Pons (tissue), 1 donor: ENCODE data around the gene FUT8.
A peak's percentile ranks its signal among the peaks of the same experiment; 100 is the strongest.

Experiments used
- DNase-seq: peaks from one replicate; pipeline ENCODE4 v3.0.0-alpha.2; 2016; ENCODE audit warnings: low spot score

FUT8 gene

GRCh38 chr14:65558363-65558762 is 145.8 kb downstream of the FUT8 start:
- DNase-seq: no peak

DNA sequence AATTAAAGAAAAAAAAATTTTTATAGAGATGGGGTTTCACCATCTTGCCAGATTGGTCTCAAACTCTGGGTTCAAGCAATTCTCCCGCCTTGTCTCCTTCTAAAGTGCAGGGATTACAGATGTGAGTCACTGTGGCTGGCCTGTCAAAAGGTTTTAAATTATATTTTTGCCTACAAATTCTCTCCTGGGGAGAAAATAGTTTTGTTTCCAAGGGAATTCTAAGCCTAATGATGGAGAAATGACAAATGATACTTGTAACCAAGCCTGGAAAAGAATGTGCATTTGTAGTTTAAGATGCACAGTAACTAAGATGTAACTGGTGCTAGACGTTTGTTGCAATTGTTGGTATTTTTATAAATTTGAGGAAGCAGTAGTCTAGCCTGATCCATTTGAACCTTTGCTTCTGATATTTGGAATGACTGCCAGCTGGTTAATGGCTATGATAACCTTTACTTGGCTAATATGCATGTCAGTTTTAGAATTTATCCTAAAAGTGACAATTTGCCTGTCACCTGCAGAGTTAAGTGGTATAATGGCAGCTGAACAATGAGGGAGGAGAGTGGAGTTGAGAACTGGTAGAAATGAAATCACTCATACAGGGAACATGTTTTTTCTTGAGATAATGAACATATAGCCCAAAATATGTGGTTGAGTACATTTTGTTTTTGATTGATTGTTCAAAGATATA is 148.0 kb downstream of the FUT8 start:
- DNase-seq: no peak

DNA sequence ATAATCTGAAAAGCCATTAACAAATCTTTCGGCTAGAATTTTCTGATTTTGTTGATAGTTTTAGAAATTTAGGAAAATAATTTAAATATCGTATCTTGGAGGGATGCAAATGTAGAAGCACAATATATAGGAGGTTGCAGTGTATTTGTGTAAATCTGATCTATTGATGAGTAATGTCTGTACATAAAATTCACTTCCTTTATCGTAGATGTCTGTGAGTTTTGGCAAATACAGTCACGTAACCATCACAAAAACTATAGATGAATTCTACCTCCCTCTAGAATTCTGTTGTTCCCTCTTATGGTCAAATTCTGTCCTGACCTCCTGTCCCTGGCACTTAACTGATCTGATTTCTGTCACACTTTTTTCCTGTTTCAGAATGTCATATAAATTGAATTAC is 151.8 kb downstream of the FUT8 start:
- no peak for DNase-seq

DNA sequence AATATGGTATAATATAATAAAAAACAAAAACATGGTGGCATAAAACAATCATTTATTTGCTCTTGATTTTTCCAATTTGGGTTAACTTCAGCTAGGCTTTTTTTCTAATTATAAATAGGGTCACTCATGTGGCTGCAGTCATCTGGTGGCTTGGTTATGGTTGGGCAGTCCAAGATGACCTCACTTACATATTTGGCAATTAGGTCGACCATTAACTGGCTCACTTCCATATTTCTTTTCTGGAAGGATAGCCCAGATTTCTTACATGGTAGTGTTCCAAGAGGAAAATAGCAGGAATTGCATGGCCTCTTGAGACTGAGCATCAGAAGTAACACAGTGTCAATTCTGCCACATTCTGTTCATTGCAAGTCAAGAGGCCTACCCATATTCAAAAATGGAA is 153.4 kb downstream of the FUT8 start:
- no peak for DNase-seq

DNA sequence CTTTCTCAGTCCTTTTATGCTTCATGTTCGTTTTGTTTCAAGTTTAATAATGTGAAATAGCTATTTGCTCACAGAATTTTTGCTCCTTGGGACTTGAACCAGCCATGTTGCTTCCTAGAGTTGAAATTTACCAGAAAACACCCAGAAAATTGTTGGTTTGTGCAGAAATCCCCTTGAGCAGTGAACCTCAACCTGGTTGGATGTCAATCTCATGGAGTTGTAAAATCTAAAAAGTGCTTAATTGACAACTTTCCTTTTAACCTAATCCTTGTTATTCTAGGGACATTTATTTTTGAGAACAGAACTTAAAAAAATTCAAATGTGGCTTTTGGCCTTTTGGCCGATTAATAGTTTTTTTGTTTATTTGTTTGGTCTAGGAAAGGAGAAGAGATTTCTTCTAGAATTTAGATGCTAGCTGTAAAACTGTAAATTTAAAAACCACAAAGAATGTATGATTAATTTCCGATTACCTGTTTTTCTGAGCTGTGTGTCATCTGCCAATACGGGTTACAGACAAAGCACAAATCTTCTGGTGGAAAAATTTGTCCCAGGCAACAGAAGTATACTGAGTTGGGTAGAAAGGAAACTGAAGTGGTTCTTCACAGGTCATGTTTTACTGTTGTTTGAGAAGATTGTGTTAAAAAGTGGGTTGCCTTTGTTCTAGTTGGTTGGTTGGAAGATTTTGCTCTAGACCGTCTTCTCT is 154.4 kb downstream of the FUT8 start:
- no peak for DNase-seq

DNA sequence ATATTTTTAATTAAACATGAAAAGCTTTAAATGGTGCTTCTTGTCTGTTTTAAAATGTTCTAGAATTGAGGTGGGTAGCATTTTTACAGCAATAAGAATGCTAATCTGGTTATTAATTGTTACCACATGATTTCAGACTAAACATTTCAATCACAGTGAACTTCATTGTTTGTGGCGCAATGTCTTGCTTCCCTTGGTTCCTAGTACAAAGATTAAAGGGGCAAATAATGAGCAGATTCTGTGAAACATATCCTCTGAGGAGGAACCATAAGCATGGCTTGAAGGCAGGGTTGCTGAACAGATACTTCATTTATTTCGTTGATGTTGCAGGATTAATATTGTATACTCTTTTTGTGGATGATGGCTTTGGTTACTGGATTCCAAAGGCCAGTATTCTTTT is 162.1 kb downstream of the FUT8 start:
- peak; percentile 62 for DNase-seq

- no peak for DNase-seq
Measured at GRCh38 chr14:65575389-65575788, 162.9 kb downstream of the FUT8 start.

GRCh38 chr14:65580973-65581372 is 168.4 kb downstream of the FUT8 start:
- DNase-seq: no peak

- DNase-seq: no peak
Measured at GRCh38 chr14:65581378-65581777, 168.8 kb downstream of the FUT8 start.

- no peak for DNase-seq
Measured at GRCh38 chr14:65581799-65582198, 169.3 kb downstream of the FUT8 start.

DNA sequence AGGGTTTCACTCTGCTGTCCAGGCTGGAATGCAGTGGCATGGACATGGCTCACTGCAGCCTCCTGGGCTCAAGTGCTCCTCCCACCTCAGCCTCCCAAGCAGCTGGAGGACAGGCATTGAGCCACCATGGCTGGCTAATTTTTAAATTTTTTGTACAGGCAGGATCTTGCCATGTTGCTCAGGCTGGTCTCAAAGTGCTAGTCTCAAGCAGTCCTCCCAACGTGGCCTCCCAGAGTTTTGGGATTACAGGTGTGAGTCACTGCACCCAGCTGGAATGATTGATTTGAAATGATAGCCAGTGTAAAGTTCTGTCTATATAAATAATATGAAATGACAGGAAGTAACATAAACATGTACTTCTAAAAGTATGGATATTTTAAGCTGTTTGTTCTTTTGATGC is 172.7 kb downstream of the FUT8 start:
- no peak for DNase-seq

GRCh38 chr14:65588426-65589140 is 176.1 kb downstream of the FUT8 start:
- DNase-seq: no peak

DNA sequence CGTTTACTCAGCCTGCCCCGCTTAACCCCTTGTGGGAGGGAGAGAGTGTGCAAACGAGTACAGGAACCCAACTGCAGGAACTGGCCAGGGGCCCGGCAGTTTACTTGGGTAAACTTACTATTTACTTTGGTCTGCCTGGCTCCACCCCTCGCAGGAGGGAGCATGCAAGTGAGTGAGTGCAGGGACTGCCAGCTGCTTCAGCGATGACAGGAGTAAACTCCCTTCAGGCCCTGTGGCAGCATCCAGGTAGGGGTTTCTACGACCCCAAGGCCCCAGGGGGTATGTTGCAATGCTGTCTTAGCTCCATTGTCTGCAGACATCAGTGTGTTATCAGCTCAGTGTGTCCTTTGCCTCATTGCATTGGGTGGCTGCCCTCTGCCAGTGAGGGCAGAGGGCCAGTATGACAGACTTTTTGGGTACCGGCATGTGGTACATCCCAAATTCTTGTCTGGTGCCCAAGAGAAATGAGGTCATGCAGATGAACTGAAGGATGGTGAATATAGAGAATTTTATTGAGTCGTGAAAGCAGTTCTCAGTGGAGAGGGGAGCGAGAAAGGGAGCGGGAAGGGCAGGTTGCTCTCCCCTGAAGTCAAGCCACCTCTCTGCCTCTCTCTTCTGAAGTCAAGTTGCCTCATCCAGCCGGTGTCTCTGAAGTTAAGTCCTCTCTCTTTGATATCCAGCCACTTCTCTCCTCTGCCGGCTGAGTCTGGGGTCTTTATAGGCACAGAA is 181.8 kb downstream of the FUT8 start:
- no peak for DNase-seq

- DNase-seq: no peak
Measured at GRCh38 chr14:65594882-65595237, 182.3 kb downstream of the FUT8 start.

DNA sequence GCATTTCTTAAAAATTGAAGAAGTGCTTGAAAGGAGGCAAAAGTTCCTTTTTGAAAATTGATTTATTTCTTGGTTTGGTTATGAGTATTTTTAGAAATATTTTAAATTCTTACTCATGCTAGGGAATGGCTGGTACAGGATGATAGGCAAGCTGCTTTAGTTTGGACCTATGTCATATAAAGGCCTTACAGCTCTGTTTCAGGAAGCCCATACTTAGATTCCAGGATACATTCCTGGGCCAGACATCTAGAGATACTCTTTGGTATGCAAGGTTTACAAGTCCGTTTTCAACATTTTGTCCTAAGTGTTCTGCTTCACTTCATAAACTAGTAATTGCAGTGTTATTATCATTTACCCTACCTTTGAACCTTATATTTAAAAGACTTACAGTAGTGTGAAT is 186.8 kb downstream of the FUT8 start:
- no peak for DNase-seq

GRCh38 chr14:65600742-65601141 is 188.2 kb downstream of the FUT8 start:
- no peak for DNase-seq

GRCh38 chr14:65604535-65604934 is 192.0 kb downstream of the FUT8 start:
- DNase-seq: no peak

- DNase-seq: no peak
Measured at GRCh38 chr14:65604936-65605335, 192.4 kb downstream of the FUT8 start.

GRCh38 chr14:65606460-65606859 is 193.9 kb downstream of the FUT8 start:
- DNase-seq: no peak

- DNase-seq: no peak
Measured at GRCh38 chr14:65613131-65613650, 200.7 kb downstream of the FUT8 start.

GRCh38 chr14:65618996-65619395 is 206.5 kb downstream of the FUT8 start:
- no peak for DNase-seq

GRCh38 chr14:65620195-65620594 is 207.7 kb downstream of the FUT8 start:
- no peak for DNase-seq
